DOHH2 (cell line): ENCODE results near the gene L3MBTL4.

Source experiments
- EZH2phosphoT487 ChIP-seq: fragments of 200-600 bp; sonication (generic); IDR thresholded peaks from 2 replicates; pipeline ENCODE4 v1.6.1; 2017; ENCODE audit warnings: borderline replicate concordance, mild to moderate bottlenecking, antibody characterized with exemption, low read length, moderate library complexity, mixed read lengths
- TF ChIP-seq, protein P1 (sequence below): fragments of 200-600 bp; sonication (generic); IDR thresholded peaks from one replicate; pipeline ENCODE4 v1.5.1; 2014; ENCODE audit warnings: antibody characterized with exemption, mild to moderate bottlenecking, low read depth, low read length; ENCODE audit not compliant: poor library complexity, severe bottlenecking

DNA sequence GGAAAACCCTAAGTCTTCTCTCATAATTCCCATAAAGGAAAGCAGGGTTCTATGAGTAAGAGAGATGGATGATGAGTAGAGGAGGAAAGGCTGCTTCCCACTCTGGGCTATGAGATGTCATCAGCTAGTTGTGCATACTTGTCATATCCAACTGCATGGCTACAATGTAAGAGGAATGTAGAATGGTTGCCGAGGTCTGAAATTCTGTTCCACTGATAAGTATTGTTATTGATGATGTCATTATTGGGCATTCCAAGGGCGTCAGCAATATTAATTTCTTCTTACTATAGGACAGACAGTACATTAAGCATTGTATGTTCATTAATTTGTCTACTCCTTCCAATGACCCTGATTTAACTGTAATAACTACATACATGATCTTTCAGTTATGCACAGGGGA, 88.1 kb downstream of the L3MBTL4 start:
- TF ChIP-seq, protein P1, sequence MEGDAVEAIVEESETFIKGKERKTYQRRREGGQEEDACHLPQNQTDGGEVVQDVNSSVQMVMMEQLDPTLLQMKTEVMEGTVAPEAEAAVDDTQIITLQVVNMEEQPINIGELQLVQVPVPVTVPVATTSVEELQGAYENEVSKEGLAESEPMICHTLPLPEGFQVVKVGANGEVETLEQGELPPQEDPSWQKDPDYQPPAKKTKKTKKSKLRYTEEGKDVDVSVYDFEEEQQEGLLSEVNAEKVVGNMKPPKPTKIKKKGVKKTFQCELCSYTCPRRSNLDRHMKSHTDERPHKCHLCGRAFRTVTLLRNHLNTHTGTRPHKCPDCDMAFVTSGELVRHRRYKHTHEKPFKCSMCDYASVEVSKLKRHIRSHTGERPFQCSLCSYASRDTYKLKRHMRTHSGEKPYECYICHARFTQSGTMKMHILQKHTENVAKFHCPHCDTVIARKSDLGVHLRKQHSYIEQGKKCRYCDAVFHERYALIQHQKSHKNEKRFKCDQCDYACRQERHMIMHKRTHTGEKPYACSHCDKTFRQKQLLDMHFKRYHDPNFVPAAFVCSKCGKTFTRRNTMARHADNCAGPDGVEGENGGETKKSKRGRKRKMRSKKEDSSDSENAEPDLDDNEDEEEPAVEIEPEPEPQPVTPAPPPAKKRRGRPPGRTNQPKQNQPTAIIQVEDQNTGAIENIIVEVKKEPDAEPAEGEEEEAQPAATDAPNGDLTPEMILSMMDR, result no peak
- TF ChIP-seq EZH2phosphoT487, result no peak
